K562 (cell line): ENCODE measurements around the gene NAIF1. TPM values are rescaled to one million over a fixed set of nuclear protein-coding genes. Genes with fewer than 3 reads are reported as not detected.

Source experiments
- BCLAF1 ChIP-seq, 2 experiments: fragments of 450-650 bp in 1 of 2; IDR thresholded peaks; 2 replicates each; pipeline ENCODE4 v1.6.1; 2011 to 2017; ENCODE audit warnings: low read depth in 2 of 2, antibody characterized with exemption in 1 of 2, borderline replicate concordance in 1 of 2, low read length in 1 of 2, mild to moderate bottlenecking in 1 of 2, mixed read lengths in 1 of 2; ENCODE audit not compliant: control insufficient read depth in 1 of 2
- BRD4 ChIP-seq: fragments of 200-600 bp; sonication (generic); IDR thresholded peaks from 2 replicates; pipeline ENCODE4 v1.6.1; 2017; ENCODE audit warnings: inconsistent platforms
- GATA2 ChIP-seq: sonication (generic); formaldehyde crosslinking; IDR thresholded peaks from 2 replicates; pipeline ENCODE4 v1.4.0; 2020; ENCODE audit warnings: mild to moderate bottlenecking, missing genetic modification reagents
- HLTF ChIP-seq: fragments of 450-650 bp; IDR thresholded peaks from 2 replicates; pipeline ENCODE4 v1.6.1; 2016
- MECOM ChIP-seq: fragments of 250-450 bp; sonication (Bioruptor Pico); IDR thresholded peaks from 2 replicates; pipeline ENCODE4 v1.8.0; 2022; ENCODE audit warnings: inconsistent platforms
- MGA ChIP-seq: fragments of 450-650 bp; IDR thresholded peaks from 2 replicates; pipeline ENCODE4 v1.6.1; 2016; ENCODE audit warnings: mild to moderate bottlenecking, moderate library complexity
- PHF20 ChIP-seq: fragments of 450-650 bp; IDR thresholded peaks from 2 replicates; pipeline ENCODE4 v1.6.1; 2018; ENCODE audit not compliant: partially characterized antibody
- PRMT5 ChIP-seq: sonication (generic); formaldehyde crosslinking; IDR thresholded peaks from 2 replicates; pipeline ENCODE4 v1.5.0; 2020; ENCODE audit warnings: missing genetic modification reagents
- ZNF143 ChIP-seq: sonication (generic); formaldehyde crosslinking; IDR thresholded peaks from 2 replicates; pipeline ENCODE4 v1.9.0; 2022; ENCODE audit warnings: mild to moderate bottlenecking, missing genetic modification reagents
- ZNF655 ChIP-seq: fragments of 250-450 bp; sonication (Bioruptor Pico); IDR thresholded peaks from 2 replicates; pipeline ENCODE4 v1.5.0; 2021
- ZZZ3 ChIP-seq: fragments of 450-650 bp; IDR thresholded peaks from 2 replicates; pipeline ENCODE4 v1.6.1; 2016; ENCODE audit warnings: antibody characterized with exemption, mild to moderate bottlenecking, moderate library complexity
- polyA plus RNA-seq, 8 experiments: library from polyadenylated mRNA; depleted of rRNA in 4 of 8; stranded (reverse) in 5 of 8; unstranded in 3 of 8; fragments of >200 nt; fragmentation: Nextera tagmentation in 2 of 8; fragmentation: Illumina TruSeq in 1 of 8; extraction: Ambion mirVana in 2 of 8; extraction: Trizol in 1 of 8; gene quantifications; 2 replicates each; pipeline versions ENCODE4 v1.2.1 to v1.2.3, GENCODE V29; 2011 to 2014; ENCODE audit warnings: inconsistent platforms in 1 of 8, missing spikeins in 1 of 8
- total RNA-seq, 7 experiments: library from RNA; depleted of rRNA in 6 of 7; stranded (reverse); fragments of >200 nt in 6 of 7; fragmentation: Illumina TruSeq in 2 of 7; extraction: Trizol in 2 of 7; gene quantifications; 2 replicates each; pipeline versions ENCODE4 v1.2.1 to v1.2.3, GENCODE V29; 2011 to 2021; ENCODE audit warnings: low replicate concordance in 1 of 7

NAIF1 gene
- total and polyA plus RNA-seq, 9 of the 15 experiments (the other 6 are each of a cell fraction or from before 2014, with no cell fraction given) = 4.8 to 26.6 (median 17.2) TPM

GRCh38 chr9:128115187-128116103 is 48.3 kb upstream of the NAIF1 start (continued):
- TF ChIP-seq BCLAF1 (IDR thresholded peaks at IDR 0.05; ENCODE audit: borderline replicate concordance in 1 of 2, control insufficient read depth in 1 of 2, low read depth in 2 of 2, low read length in 1 of 2) = no peak
- TF ChIP-seq PRMT5 (CRISPR knock-in tag) = no peak
- no peak for TF ChIP-seq ZZZ3
- TF ChIP-seq ZNF655 = no peak
- TF ChIP-seq HLTF = no peak
- no peak for TF ChIP-seq BRD4
- peak; percentile 57; the same call in 1 of the 2 replicates for TF ChIP-seq MECOM (CRISPR knock-in tag)
- TF ChIP-seq MGA = peak; percentile 55; the same call in 1 of the 2 replicates
- TF ChIP-seq ZNF143 (CRISPR knock-in tag) = no peak
- peak; percentile 95 for TF ChIP-seq GATA2 (CRISPR knock-in tag)
- TF ChIP-seq PHF20 = peak; percentile 33
